AG10803 (cell line): ENCODE data around the gene FBXO40.
"Not testable (repeated sequence)": the region's sequence is repeated elsewhere in the genome, so short reads cannot be mapped to it uniquely, and the experiment has no call there.

Experiments
- DNase-seq: peaks from one replicate; pipeline ENCODE4 v3.0.0; 2010; ENCODE audit warnings: low read depth
- H3K4me3 ChIP-seq: 2 replicates; pipeline ENCODE4 v1.5.1; 2011; ENCODE audit warnings: mild to moderate bottlenecking, low read length, control low read depth
- TF ChIP-seq, protein P1 (sequence below): conservative IDR thresholded peaks from 2 replicates; pipeline ENCODE4 v1.5.1; 2011; ENCODE audit warnings: mild to moderate bottlenecking, low read length, control low read depth, inconsistent platforms

Gene FBXO40

DNA sequence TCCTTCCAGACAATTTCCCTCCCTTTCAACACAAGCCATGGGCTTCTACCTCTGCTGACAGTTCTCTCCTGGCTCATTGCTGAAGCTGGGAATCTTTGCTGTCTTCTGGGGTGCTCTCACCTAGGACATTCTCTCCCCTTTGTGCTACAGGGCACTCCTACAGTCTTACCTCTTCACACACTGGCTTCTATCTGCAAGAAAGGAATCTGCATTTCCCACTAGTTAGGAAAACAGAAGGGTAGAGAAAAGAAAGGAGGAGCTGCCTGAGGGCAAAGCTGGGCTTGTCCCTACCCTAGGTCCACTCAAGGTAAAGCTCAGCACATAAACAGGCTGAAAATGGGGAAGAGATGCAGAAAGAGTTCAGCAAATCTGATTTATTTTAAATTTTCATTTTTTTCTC lies 31.0 kb upstream of the FBXO40 start:
- DNase-seq: no peak
- TF ChIP-seq, protein P1, sequence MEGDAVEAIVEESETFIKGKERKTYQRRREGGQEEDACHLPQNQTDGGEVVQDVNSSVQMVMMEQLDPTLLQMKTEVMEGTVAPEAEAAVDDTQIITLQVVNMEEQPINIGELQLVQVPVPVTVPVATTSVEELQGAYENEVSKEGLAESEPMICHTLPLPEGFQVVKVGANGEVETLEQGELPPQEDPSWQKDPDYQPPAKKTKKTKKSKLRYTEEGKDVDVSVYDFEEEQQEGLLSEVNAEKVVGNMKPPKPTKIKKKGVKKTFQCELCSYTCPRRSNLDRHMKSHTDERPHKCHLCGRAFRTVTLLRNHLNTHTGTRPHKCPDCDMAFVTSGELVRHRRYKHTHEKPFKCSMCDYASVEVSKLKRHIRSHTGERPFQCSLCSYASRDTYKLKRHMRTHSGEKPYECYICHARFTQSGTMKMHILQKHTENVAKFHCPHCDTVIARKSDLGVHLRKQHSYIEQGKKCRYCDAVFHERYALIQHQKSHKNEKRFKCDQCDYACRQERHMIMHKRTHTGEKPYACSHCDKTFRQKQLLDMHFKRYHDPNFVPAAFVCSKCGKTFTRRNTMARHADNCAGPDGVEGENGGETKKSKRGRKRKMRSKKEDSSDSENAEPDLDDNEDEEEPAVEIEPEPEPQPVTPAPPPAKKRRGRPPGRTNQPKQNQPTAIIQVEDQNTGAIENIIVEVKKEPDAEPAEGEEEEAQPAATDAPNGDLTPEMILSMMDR: no peak
- H3K4me3 ChIP-seq: no peak overlapping the region

DNA sequence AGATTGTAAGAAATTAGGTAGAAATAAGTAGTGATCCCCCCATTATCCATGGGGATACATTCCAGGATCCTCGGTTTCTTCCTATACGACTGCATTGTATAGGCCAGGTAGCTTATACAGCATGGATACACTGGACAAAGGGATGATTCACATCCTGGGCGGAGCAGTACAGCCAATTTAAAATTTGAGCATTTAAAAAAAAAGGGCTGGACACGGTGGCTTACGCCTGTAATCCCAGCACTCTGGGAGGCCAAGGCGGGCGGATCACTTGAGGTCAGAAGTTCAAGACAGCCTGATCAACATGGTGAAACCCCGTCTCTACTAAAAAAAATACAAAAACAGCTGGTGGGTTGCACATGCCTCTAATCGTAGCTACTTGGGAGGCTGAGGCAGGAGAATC lies 26.4 kb upstream of the FBXO40 start:
- no peak overlapping the region for H3K4me3 ChIP-seq
- no peak for DNase-seq
- TF ChIP-seq, protein P1: no peak

DNA sequence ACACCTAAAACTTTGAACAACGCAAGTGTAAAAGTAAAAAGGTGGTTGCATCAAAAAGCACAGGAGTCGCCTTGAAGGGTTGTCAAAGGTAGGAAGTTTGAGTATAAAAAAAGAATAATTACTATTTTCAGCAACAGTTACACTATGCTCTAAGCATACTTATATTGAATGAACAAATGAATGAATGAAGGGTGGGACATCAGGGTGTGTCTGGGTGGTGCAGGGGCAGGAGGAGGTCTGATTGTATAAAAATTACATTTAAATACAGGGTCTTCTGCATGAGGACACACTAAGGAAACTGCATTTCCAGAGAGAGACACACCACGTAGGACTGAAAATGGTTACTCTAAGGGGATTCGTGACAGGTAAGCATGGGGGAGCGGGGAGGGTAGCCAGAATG lies 25.5 kb upstream of the FBXO40 start, which contains the start of gene ARGFX:
ARGFX (plus strand) TSS at position 301 of the 400 bp plus-strand sequence. CDS start 2,765 bp downstream, outside the sequence.
- TF ChIP-seq, protein P1: no peak
- no peak for DNase-seq
- H3K4me3 ChIP-seq: no peak within 1 kb of the TSS

DNA sequence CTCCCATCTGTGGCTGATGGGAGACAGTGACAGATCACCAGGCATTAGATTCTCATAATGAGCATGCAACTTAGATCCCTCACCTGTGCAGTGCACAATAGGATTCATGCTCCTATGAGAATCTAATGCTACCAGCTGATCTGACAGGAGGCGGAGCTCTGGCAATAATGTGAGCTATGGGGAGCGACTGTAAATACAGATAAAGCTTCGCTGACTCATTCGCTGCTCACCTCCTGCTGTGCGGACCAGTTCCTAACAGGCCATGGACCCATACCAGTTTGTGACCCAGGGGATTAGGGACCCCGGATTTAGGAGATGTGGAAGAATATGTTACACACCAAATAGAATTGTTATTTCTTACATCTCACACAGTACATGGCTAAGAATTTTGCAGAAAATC lies 18.7 kb upstream of the FBXO40 start:
- no peak for DNase-seq
- TF ChIP-seq, protein P1: no peak
- H3K4me3 ChIP-seq: no peak overlapping the region

DNA sequence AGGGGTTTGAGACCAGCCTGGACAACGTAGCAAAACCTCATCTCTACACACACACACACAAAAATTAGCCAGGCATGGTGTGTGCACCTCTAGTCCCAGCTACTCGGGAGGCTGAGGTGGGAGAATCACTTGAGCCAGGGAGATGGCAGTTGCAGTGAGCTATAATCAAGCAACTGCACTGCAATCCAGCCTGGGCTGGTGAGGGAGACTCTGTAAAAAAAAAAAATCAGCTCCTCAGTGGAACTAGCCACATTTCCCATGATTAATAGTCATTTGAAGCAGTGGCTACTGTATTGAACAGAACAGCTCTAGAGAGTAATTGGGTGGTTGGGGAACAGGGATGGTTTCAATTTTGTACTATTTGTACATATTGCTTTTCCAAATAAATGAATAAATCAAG lies 11.5 kb upstream of the FBXO40 start:
- TF ChIP-seq, protein P1: no peak
- H3K4me3 ChIP-seq: no peak overlapping the region
- DNase-seq: no peak

DNA sequence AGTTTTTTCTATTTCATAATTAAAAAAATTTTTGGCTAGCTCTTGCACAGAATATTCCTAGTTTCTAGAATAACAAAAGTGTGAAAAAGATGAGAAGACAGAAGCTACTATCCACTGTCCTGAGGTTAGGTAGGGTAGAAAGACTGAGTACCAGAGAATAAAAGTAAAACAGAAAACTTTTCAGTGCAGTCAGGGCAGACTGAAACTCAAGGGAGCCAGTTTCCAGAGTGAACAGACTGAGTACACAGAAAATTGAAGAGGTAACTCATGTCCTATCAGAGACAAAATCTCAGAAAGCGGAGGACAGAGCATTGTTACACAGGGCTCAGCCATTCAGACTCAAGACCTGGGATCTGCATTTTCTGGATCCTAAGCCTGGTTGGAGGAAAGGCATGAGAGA lies 8.8 kb upstream of the FBXO40 start:
- TF ChIP-seq, protein P1: no peak
- H3K4me3 ChIP-seq: no peak overlapping the region
- DNase-seq: no peak

DNA sequence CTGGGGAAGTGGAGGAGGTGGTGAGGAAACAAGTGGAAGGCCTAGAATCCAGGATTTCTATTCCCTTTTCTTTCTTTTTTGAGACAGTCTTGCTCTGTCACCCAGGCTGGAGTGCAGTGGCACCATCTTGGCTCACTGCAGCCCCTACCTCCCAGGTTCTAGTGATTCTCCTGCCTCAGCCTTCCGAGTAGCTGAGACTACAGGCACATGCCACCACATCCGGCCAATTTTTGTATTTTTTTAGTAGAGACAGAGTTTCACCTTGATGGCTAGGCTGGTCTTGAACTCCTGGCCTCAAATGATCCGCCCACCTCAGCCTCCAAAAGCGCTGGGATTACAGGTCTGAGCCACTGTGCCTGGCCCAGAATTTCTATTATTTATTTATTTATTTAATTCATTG lies 627 bp downstream of the FBXO40 start:
- not testable (repeated sequence) for H3K4me3 ChIP-seq, DNase-seq

DNA sequence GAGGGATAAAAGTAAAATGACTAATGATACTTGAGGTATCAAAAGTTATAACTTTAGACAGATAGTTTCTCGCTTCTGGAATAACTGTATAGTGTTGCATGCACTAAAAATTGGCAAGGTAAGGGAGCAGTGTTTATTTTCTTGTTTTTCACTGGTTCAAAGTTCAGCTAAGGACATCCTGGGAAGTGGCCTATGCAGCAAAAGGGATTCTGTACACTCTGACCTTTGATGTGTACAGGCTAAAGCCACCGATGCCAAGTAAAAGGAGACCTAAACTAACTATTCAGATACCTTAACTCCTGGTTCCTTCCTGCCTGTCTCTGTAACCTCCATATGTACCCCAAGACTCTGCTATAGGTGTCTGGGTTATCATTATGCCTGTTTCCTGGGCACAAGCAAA lies 1.7 kb downstream of the FBXO40 start:
- H3K4me3 ChIP-seq: no peak overlapping the region
- DNase-seq: no peak
- TF ChIP-seq, protein P1: no peak
